OCI-LY3 (cell line): Measurements from ENCODE around the gene PGF.

Experiments
- H2AFZ ChIP-seq: fragments of 200-600, 300-600 bp; shearing (Covaris generic); 2 replicates; pipeline ENCODE4 v1.6.0; 2014; ENCODE audit warnings: antibody characterized with exemption, low read depth, low read length
- H3K27ac ChIP-seq: fragments of 200-600, 300-600 bp; sonication (generic); 2 replicates; pipeline ENCODE4 v1.5.1; 2014; ENCODE audit warnings: mild to moderate bottlenecking, low read length, moderate library complexity, mixed read lengths
- H3K27me3 ChIP-seq: fragments of 200-600, 300-600 bp; sonication (generic); 2 replicates; pipeline ENCODE4 v1.6.1; 2014; ENCODE audit warnings: low read depth, low read length, mixed read lengths
- H3K36me3 ChIP-seq: fragments of 200-600, 300-600 bp; sonication (generic); replicated peaks from 2 replicates; pipeline ENCODE3; 2014; ENCODE audit warnings: low read depth, low read length, mixed read lengths
- H3K4me1 ChIP-seq: fragments of 300-600, 200-600 bp; sonication (generic); 2 replicates; pipeline ENCODE4 v1.6.1; 2014; ENCODE audit warnings: low read length, mixed read lengths
- H3K4me2 ChIP-seq: fragments of 200-600, 300-600 bp; sonication (generic); 2 replicates; pipeline ENCODE4 v1.6.1; 2014; ENCODE audit warnings: low read length, mixed read lengths
- H3K4me3 ChIP-seq: fragments of 300-600, 200-600 bp; sonication (generic); 2 replicates; pipeline ENCODE4 v1.5.1; 2014; ENCODE audit warnings: antibody characterized with exemption, mild to moderate bottlenecking, low read length, moderate library complexity
- H3K79me2 ChIP-seq: fragments of 300-600, 200-600 bp; shearing (Covaris generic); 2 replicates; pipeline ENCODE4 v1.6.1; 2014; ENCODE audit warnings: mild to moderate bottlenecking, low read length, mixed read lengths
- H3K9ac ChIP-seq: fragments of 300-600, 200-600 bp; shearing (Covaris generic); 2 replicates; pipeline ENCODE4 v1.6.0; 2014; ENCODE audit warnings: mild to moderate bottlenecking, low read length, moderate library complexity
- H3K9me3 ChIP-seq: fragments of 200-600, 300-600 bp; shearing (Covaris generic); 2 replicates; pipeline ENCODE4 v1.6.1; 2014; ENCODE audit warnings: low read length, mixed read lengths; ENCODE audit not compliant: insufficient read depth
- H4K20me1 ChIP-seq: fragments of 200-600, 300-600 bp; sonication (generic); 2 replicates; pipeline ENCODE4 v1.6.1; 2016; ENCODE audit warnings: low read length, mixed read lengths; ENCODE audit not compliant: insufficient read depth
- CTCF ChIP-seq: fragments of 200-600, 300-600 bp; sonication (generic); IDR thresholded peaks from 2 replicates; pipeline ENCODE4 v1.5.1; 2014; ENCODE audit warnings: antibody characterized with exemption, low read length, low read depth
- EZH2phosphoT487 ChIP-seq: fragments of 200-600 bp; shearing (Covaris generic); IDR thresholded peaks from 2 replicates; pipeline ENCODE4 v1.6.1; 2018; ENCODE audit warnings: antibody characterized with exemption, mixed run types, low read depth

PGF gene

DNA sequence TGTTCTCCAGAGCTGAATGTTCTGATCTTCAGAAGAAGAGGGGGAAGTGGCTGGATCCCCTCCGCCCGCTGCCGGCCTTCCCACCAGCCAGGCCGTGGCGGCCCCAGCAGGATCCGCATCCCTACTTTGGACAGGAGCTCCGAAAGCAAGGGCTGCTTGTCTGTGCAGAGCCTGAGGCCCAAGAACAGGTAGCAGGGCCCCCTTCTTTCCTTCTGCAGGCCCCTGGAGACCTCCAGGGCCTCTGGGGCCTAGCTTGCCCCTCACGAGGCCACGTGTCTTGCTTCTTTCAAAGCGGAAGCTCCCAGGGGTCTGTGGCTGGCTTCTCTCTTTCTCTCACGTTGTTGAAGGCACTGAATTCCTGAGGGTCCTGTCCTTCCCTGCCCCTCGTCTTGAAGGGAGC is 13.2 kb downstream of the PGF start:
- Histone ChIP-seq H3K27ac (peak overlapping the region; percentile 87), H3K9ac (peak overlapping the region; percentile 88), H2AFZ (peak overlapping the region; percentile 6; the same call in 1 of the 2 replicates), H3K36me3 (no peaks in the 10 kb centered on the region), H3K4me1 (peaks cover 72% of the 10 kb centered on the region), H3K27me3 (no peaks in the 10 kb centered on the region), H4K20me1 (no peaks in the 10 kb centered on the region), H3K4me3 (peak overlapping the region; percentile 80), H3K4me2 (peak overlapping the region; percentile 91), H3K79me2 (no peaks in the 10 kb centered on the region), H3K9me3 (no peaks in the 10 kb centered on the region)
- no peak for TF ChIP-seq CTCF
- no peak for TF ChIP-seq EZH2phosphoT487

GRCh38 chr14:74941676-74942097 is 13.7 kb downstream of the PGF start:
- peak overlapping the region; percentile 58; the same call in 1 of the 2 replicates for H2AFZ ChIP-seq
- peak overlapping the region; percentile 87 for H3K27ac ChIP-seq
- H3K4me3 ChIP-seq, result peak overlapping the region; percentile 80

DNA sequence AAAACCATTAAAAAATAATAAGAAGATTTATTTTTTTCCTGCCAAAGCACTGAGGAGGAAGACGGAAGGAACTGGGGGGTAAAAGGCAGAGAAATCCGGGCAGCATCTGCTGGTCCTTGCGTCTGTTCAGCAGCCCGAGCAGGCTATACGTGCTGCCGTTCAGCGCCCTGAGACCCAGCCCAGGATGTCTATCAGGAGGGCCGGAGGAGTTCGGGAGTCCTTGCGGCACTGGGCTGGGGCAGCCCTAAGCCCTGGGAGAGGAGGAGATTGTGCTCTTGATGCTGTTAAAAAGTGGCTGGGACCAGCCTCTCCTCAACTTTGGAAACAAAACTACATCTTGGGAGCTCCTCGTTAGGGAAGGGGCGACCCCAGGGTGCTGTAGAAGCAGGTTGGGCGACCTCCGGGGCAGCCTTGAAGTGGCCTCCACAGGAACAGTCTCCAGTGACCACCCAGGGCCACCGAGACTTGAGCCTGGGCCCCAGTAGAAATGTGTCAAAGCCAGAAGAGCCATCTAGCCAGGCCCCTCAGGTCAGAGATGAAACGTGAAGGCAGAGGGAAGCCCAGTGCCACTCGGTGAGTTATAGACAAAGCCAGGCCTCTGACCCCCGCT is 14.3 kb downstream of the PGF start:
- Histone ChIP-seq H2AFZ (0 out of 2 replicates have a peak overlapping the region, but pooled peaks have one; percentile 58), H3K27ac (peak overlapping the region; percentile 87), H3K9ac (peak overlapping the region; percentile 88)

More at GRCh38 chr14:74941676-74942097, 13.7 kb downstream of the PGF start:
- no peaks in the 10 kb centered on the region for H3K27me3 ChIP-seq
- peak overlapping the region; percentile 88 for H3K9ac ChIP-seq
- no peaks in the 10 kb centered on the region for H3K79me2 ChIP-seq
- no peaks in the 10 kb centered on the region for H3K9me3 ChIP-seq
- peak overlapping the region; percentile 91 for H3K4me2 ChIP-seq
- H3K4me1 ChIP-seq, result peaks cover 69% of the 10 kb centered on the region
- TF ChIP-seq CTCF (no peak), EZH2phosphoT487 (no peak)
- H3K36me3 ChIP-seq, result no peaks in the 10 kb centered on the region
- H4K20me1 ChIP-seq, result no peaks in the 10 kb centered on the region

More for the DNA sequence above, 14.3 kb downstream of the PGF start:
- TF ChIP-seq EZH2phosphoT487, result no peak
- no peak for TF ChIP-seq CTCF
- peak overlapping the region; percentile 91 for H3K4me2 ChIP-seq
- no peaks in the 10 kb centered on the region for H3K36me3 ChIP-seq
- peak overlapping the region; percentile 80 for H3K4me3 ChIP-seq
- H3K79me2 ChIP-seq, result no peaks in the 10 kb centered on the region
- H3K27me3 ChIP-seq, result no peaks in the 10 kb centered on the region
- peaks cover 63% of the 10 kb centered on the region for H3K4me1 ChIP-seq
- no peaks in the 10 kb centered on the region for H4K20me1 ChIP-seq
- no peaks in the 10 kb centered on the region for H3K9me3 ChIP-seq
